Lower lobe of right lung (tissue), 2 donors: ENCODE measurements around the gene PPM1H. TPM values are rescaled to one million over a fixed set of nuclear protein-coding genes. Genes with fewer than 3 reads are reported as not detected.

Source experiments
- ATAC-seq, 2 donors: fragments of 200-7000 bp; cut with Tn5 transposase; one replicate each; pipeline ENCODE4 v1.9.1; 2020 to 2022; ENCODE audit warnings: mild to moderate bottlenecking in 2 of 2, moderate library complexity in 2 of 2
- DNase-seq: peaks from one replicate; pipeline ENCODE4 v3.0.0-alpha.2; 2020
- H3K27ac ChIP-seq: fragments of 200-600 bp; one replicate; pipeline ENCODE4 v1.8.0; 2022
- H3K27me3 ChIP-seq: fragments of 200-600 bp; one replicate; pipeline ENCODE4 v1.8.0; 2022; ENCODE audit warnings: low read depth
- H3K36me3 ChIP-seq: fragments of 200-600 bp; one replicate; pipeline ENCODE4 v1.8.0; 2022; ENCODE audit warnings: mild to moderate bottlenecking
- H3K4me1 ChIP-seq: fragments of 200-600 bp; one replicate; pipeline ENCODE4 v1.8.0; 2022
- H3K4me3 ChIP-seq: fragments of 200-600 bp; one replicate; pipeline ENCODE4 v1.8.0; 2022; ENCODE audit warnings: mild to moderate bottlenecking
- H3K9me3 ChIP-seq: fragments of 200-600 bp; one replicate; pipeline ENCODE4 v1.8.0; 2022
- CTCF ChIP-seq: fragments of 200-600 bp; IDR thresholded peaks from one replicate; pipeline ENCODE4 v1.8.0; 2022; ENCODE audit warnings: antibody characterized with exemption, mild to moderate bottlenecking
- intact Hi-C: fragments of 100-400 bp; cut with DNase I; formaldehyde crosslinking; loops from one replicate; pipeline ENCODE4 v1.11.0; 2022
- total RNA-seq: library from RNA; stranded (reverse); fragmentation: NEBNext Ultra II Directional; extraction: Animal tissue kit (Norgen Biotek cat#: 25700); gene quantifications from one replicate; pipeline ENCODE4 v1.2.1, GENCODE V29; 2021
- donor health status: DM: no; HTN: yes; CAD: no; lungs with severe emphysema.

PPM1H gene
- total RNA-seq, 1 donor from 2014 or later: 6.8 TPM

GRCh38 chr12:62640910-62641448 is 294.0 kb downstream of the PPM1H start:
- H3K9me3 ChIP-seq: no peaks in the 10 kb centered on the region
- no peak for ATAC-seq
- no peak overlapping the region for H3K27ac ChIP-seq

DNA sequence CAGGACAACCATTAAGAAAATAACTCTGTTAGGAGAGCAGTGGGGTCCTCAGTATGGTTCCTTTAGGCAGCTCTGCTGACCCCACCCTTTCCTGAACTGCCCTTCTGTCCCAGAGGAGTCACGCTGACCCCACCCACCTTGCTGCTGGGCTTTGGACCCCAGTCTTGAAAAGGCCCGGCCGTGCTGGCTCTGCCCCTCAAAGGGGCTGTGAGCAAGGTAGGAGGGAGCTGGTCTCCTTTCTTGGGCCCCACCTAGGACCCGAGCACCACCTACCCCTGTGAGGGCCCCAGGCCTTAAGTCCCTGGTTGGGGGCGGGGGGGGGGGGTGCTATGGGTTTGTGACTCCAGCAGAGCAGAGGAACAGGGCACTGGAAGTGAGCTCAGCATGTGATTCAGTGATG is 297.3 kb downstream of the PPM1H start:
- Histone ChIP-seq H3K27ac (no peak overlapping the region), H3K36me3 (no peaks in the 10 kb centered on the region), H3K4me3 (no peak overlapping the region), H3K4me1 (peaks cover 4% of the 10 kb centered on the region), H3K27me3 (no peaks in the 10 kb centered on the region), H3K9me3 (no peaks in the 10 kb centered on the region)
- TF ChIP-seq CTCF: no peak
- intact Hi-C loops: no loop called here
- ATAC-seq: no peak
- DNase-seq: no peak

More at GRCh38 chr12:62640910-62641448, 294.0 kb downstream of the PPM1H start:
- H3K36me3 ChIP-seq: no peaks in the 10 kb centered on the region
- intact Hi-C loops: no loop called here
- no peaks in the 10 kb centered on the region for H3K4me1 ChIP-seq
- no peaks in the 10 kb centered on the region for H3K27me3 ChIP-seq
- no peak for DNase-seq
- TF ChIP-seq CTCF: no peak
- no peak overlapping the region for H3K4me3 ChIP-seq

DNA sequence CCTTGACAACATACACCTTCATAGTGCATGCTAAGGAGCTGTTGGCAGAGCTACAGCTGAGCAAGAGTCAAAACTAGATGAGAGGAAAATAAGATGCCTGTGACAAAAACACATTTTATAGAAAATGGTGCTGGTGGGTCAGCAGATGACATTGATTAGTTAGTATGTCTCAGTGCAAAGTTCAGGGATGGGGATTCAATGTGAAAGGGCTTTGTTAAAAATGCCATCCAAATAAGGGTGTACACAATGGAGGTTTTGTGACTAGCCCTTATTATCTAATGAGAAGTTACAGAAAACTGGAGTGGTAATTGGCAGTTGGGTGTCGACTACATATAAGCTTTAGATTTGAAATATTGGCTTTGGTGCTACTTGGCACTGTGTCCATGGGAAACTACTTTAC is 299.3 kb downstream of the PPM1H start:
- DNase-seq (no peak), ATAC-seq (no peak)
- Histone ChIP-seq H3K9me3 (no peaks in the 10 kb centered on the region), H3K27me3 (no peaks in the 10 kb centered on the region), H3K4me1 (peaks cover 10% of the 10 kb centered on the region), H3K27ac (no peak overlapping the region), H3K4me3 (no peak overlapping the region), H3K36me3 (no peaks in the 10 kb centered on the region)
- no peak for TF ChIP-seq CTCF
- intact Hi-C loops: no loop called here

- Histone ChIP-seq H3K4me3 (peak overlapping the region; percentile 63), H3K27ac (peak overlapping the region; percentile 42), H3K4me1 (peaks cover 10% of the 10 kb centered on the region), H3K36me3 (no peaks in the 10 kb centered on the region), H3K9me3 (no peaks in the 10 kb centered on the region), H3K27me3 (no peaks in the 10 kb centered on the region)
- TF ChIP-seq CTCF: no peak
- DNase-seq: peak; percentile 57
- ATAC-seq: peak; percentile 54 to 72
- intact Hi-C loops: no loop called here
Measured at GRCh38 chr12:62632411-62632918, 302.5 kb downstream of the PPM1H start.

GRCh38 chr12:62631471-62632410 is 303.2 kb downstream of the PPM1H start:
- peak; percentile 64 for DNase-seq
- Histone ChIP-seq H3K36me3 (no peaks in the 10 kb centered on the region), H3K4me1 (peaks cover 10% of the 10 kb centered on the region), H3K27ac (peak overlapping the region; percentile 42), H3K9me3 (no peaks in the 10 kb centered on the region), H3K27me3 (no peaks in the 10 kb centered on the region), H3K4me3 (peak overlapping the region; percentile 63)
- peak; percentile 87 to 92 for ATAC-seq
- intact Hi-C loops: no loop called here
- TF ChIP-seq CTCF: peak; percentile 36
